Glutamatergic neuron (in vitro differentiated cells): Measurements from ENCODE around the gene NDRG3. TPM values are rescaled to one million over a fixed set of nuclear protein-coding genes. Genes with fewer than 3 reads are reported as not detected.
A peak's percentile ranks its signal among the peaks of the same experiment; 100 is the strongest.

Experiments
- DNase-seq: peaks from one replicate; pipeline ENCODE4 v3.0.0; 2022
- H3K27ac Mint-ChIP-seq: one replicate; pipeline ENCODE4 v1.8.0; 2020; ENCODE audit warnings: mild to moderate bottlenecking, mixed read lengths, inconsistent platforms; ENCODE audit not compliant: unreplicated experiment
- H3K27me3 Mint-ChIP-seq: one replicate; pipeline ENCODE4 v1.8.0; 2020; ENCODE audit warnings: mild to moderate bottlenecking, moderate library complexity, mixed read lengths, inconsistent platforms; ENCODE audit not compliant: unreplicated experiment
- H3K36me3 Mint-ChIP-seq: one replicate; pipeline ENCODE4 v1.8.0; 2020; ENCODE audit warnings: mild to moderate bottlenecking, mixed read lengths, inconsistent platforms; ENCODE audit not compliant: unreplicated experiment
- H3K4me1 Mint-ChIP-seq: one replicate; pipeline ENCODE4 v1.8.0; 2020; ENCODE audit warnings: mild to moderate bottlenecking, low read depth, mixed read lengths, inconsistent platforms; ENCODE audit not compliant: unreplicated experiment
- H3K4me3 Mint-ChIP-seq: one replicate; pipeline ENCODE4 v1.8.0; 2020; ENCODE audit warnings: mild to moderate bottlenecking, mixed read lengths, inconsistent platforms; ENCODE audit not compliant: unreplicated experiment
- H3K9me3 Mint-ChIP-seq: one replicate; pipeline ENCODE4 v1.8.0; 2020; ENCODE audit warnings: mild to moderate bottlenecking, moderate library complexity, mixed read lengths, inconsistent platforms; ENCODE audit not compliant: unreplicated experiment
- total RNA-seq: library from RNA; stranded (reverse); fragmentation: NEBNext Ultra II Directional; extraction: Animal tissue kit (Norgen Biotek cat#: 25700); gene quantifications from one replicate; pipeline ENCODE4 v1.2.1, GENCODE V29; 2021; ENCODE audit not compliant: unreplicated experiment
- TF ChIP-seq, protein P1 (sequence below): fragments of 200-600 bp; sonication (generic); IDR thresholded peaks from one replicate; pipeline ENCODE4 v1.5.0; 2021; ENCODE audit not compliant: partially characterized antibody, unreplicated experiment

The NDRG3 gene
- total RNA-seq, 1 donor from 2014 or later, result 31.8 TPM

DNA sequence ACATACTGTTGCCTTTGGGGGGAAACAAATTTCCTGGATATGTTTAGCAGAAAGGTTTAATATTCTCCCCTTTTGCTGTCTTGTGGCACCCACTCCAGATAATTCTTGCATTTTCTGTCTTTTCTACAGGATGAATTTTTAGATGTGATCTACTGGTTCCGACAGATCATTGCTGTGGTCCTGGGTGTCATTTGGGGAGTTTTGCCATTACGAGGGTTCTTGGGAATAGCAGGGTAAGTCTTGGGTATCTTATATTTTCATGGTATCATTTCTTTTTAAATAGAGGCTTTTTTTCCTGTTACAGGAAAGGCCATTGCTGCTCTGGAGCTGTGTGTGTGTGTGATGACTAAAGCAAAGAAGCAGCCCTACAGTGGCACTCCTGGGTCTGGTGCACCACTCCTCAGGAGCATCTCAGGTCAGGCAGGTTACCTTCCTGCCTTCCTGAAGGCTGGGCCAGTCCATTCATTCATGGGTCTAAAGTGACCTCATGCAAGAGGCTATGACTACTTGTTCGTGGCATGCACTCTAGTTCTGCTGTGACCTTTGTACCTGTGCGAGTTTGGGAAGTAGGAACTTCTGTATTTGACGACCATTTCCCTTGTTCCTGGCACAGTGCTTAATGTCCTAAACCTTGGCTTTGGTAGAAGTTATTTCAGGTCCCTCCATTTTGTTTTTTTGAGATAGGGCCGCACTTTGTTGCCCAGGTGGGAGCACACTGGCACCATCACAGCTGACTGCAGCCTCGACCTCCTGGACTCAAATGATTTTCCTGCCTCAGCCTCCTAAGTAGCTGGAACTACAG lies 138.1 kb downstream of the NDRG3 start:
- H3K4me3 Mint-ChIP-seq, result peak overlapping the region; percentile 38
- TF ChIP-seq, protein P1, sequence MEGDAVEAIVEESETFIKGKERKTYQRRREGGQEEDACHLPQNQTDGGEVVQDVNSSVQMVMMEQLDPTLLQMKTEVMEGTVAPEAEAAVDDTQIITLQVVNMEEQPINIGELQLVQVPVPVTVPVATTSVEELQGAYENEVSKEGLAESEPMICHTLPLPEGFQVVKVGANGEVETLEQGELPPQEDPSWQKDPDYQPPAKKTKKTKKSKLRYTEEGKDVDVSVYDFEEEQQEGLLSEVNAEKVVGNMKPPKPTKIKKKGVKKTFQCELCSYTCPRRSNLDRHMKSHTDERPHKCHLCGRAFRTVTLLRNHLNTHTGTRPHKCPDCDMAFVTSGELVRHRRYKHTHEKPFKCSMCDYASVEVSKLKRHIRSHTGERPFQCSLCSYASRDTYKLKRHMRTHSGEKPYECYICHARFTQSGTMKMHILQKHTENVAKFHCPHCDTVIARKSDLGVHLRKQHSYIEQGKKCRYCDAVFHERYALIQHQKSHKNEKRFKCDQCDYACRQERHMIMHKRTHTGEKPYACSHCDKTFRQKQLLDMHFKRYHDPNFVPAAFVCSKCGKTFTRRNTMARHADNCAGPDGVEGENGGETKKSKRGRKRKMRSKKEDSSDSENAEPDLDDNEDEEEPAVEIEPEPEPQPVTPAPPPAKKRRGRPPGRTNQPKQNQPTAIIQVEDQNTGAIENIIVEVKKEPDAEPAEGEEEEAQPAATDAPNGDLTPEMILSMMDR, result no peak
- H3K9me3 Mint-ChIP-seq, result peaks cover 2% of the 10 kb centered on the region
- peaks cover 2% of the 10 kb centered on the region for H3K4me1 Mint-ChIP-seq
- H3K27ac Mint-ChIP-seq, result no peak overlapping the region
- DNase-seq, result no peak
- H3K36me3 Mint-ChIP-seq, result no peaks in the 10 kb centered on the region
- peaks cover 2% of the 10 kb centered on the region for H3K27me3 Mint-ChIP-seq

DNA sequence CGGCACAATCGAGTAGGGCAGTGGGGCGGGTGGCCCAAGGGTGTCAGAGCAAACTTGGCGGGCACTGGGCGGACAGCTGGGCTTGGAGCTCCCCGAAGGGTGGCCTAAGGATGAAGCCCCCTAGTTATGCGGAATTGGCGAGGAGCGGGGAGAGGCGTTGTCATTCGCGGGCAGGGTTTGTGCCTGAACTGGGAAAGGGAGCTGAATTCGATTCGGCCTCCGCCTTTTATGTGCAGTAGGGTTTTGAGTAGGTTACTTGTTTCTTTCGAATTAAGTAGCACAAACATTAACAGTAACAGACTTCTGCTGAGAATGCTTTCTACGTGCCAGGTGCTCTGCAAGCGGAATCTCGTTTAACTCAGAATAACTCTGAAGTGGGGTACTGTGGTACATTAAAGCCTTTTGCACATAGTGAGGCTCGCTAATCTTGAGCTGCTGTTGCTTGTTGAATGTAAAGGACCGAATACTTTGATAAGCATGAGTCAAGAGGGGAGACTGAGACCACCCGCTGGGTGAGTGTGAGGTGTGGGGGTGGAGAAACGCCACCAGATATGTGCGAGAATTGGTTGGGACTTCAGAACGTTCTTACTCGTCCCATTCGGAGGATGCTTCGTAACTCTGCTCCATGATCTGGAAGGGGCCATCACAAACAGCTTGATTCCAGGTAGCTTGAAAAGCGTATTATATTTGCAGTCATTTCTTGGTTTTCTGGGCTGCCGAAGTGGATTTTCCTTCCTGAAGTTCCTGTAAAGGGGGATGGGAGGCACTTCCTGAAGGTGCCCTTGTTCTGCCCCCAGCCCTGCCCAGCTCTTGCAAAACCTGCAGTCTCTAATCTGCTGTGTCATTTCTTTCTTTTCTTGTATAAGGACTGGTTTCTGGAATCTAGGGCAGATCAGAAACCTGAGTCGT lies 139.5 kb downstream of the NDRG3 start:
- Mint-ChIP-seq H3K27ac (peak overlapping the region; percentile 85), H3K36me3 (no peaks in the 10 kb centered on the region), H3K27me3 (peaks cover 6% of the 10 kb centered on the region), H3K4me1 (peaks cover 2% of the 10 kb centered on the region), H3K9me3 (peaks cover 4% of the 10 kb centered on the region), H3K4me3 (peak overlapping the region; percentile 99)
- TF ChIP-seq, protein P1, result no peak
- DNase-seq, result no peak

DNA sequence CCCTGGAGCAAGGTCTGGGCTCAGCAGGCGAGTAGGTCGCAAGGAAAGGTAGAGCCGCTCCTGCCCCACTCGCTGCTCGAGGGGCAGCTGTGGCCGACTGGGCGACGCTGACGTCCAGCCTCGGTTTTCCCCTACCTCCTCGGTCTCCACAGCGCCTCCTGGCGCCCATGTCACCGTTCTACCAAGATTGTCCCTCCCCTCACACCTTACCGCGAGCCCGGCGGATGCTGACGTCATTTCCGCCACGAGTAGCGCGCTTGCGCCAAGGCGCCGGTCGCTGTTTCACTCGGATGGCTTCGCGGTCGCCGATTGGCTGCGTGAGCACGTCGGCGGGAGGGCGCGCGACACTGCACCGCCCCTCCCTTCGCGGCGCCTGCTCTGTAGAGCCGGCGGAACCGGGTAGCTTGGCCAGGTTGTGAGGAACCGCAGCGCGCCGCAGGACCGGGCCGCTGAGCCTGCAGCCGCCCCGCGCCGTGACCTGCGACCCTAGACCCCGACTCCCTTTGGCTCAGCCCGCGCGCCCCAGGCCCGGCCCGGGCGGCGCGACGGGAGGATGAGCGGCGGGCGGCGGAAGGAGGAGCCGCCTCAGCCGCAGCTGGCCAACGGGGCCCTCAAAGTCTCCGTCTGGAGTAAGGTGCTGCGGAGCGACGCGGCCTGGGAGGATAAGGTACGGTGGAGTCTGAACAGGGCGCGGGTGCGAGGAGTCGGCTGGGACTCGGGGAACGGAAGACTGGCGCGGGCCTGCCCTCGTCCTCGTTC lies 140.3 kb downstream of the NDRG3 start, which contains the start of gene RAB5IF:
Gene RAB5IF (plus strand): TSS at position 381 of the 759 bp plus-strand sequence. CDS start 173 bp downstream, at position 554.
- Mint-ChIP-seq H3K4me1 (peaks cover 2% of the 10 kb centered on the region), H3K9me3 (peaks cover 4% of the 10 kb centered on the region), H3K4me3 (peak within 1 kb of the TSS; percentile 99), H3K36me3 (no peaks in the 10 kb centered on the region), H3K27ac (peak within 1 kb of the TSS; percentile 85), H3K27me3 (peaks cover 6% of the 10 kb centered on the region)
- TF ChIP-seq, protein P1, result peak; percentile 95
- peak; percentile 99 for DNase-seq

DNA sequence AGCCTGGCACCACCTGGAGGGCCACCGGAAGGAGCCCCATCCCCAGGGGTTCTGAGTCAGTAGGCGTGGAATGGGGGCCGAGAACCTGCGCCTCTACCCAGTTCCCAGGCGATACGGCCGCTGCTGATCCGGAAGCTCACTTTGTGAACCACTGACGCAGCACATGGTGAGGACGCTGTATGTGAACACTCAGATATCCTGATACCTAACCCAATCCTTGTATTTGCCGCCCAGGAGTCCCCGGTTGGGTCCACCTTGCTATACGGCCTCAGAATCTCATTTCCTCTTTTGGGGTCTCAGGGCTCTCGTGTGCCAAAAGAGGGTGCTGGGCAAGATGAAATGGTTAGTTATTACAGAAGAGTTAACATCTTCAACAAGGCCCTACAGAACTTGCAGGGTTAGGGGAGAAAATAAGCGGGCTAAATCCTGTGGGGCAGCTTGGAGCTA lies 140.9 kb downstream of the NDRG3 start:
- peak overlapping the region; percentile 59 for H3K4me3 Mint-ChIP-seq
- peaks cover 2% of the 10 kb centered on the region for H3K4me1 Mint-ChIP-seq
- no peak for DNase-seq
- TF ChIP-seq, protein P1, result no peak
- H3K36me3 Mint-ChIP-seq, result no peaks in the 10 kb centered on the region
- peaks cover 6% of the 10 kb centered on the region for H3K27me3 Mint-ChIP-seq
- peaks cover 4% of the 10 kb centered on the region for H3K9me3 Mint-ChIP-seq
- peak overlapping the region; percentile 59 for H3K27ac Mint-ChIP-seq

Other genes starting within 250 kb of the NDRG3 start
- gene MYL9, start 204.6 kb downstream of the NDRG3 start, total RNA-seq, result 2.0 TPM
- gene TGIF2, start 172.5 kb downstream of the NDRG3 start, total RNA-seq, result 10.1 TPM
- 48.9 TPM for gene RAB5IF, start 140.3 kb downstream of the NDRG3 start, total RNA-seq
- not detected for gene SLA2, start 99.9 kb downstream of the NDRG3 start, total RNA-seq
- 6.4 TPM for gene DSN1, start 27.7 kb upstream of the NDRG3 start, total RNA-seq
- not detected for gene TLDC2, start 130.0 kb upstream of the NDRG3 start, total RNA-seq
- gene SAMHD1, start 205.6 kb upstream of the NDRG3 start, total RNA-seq, result 30.8 TPM